ENCODE data around the gene LEO1. TPM values are rescaled to one million over a fixed set of nuclear protein-coding genes. Genes with fewer than 3 reads are reported as not detected.
A peak's percentile ranks its signal among the peaks of the same experiment; 100 is the strongest.
"Not testable (repeated sequence)": the region's sequence is repeated elsewhere in the genome, so short reads cannot be mapped to it uniquely, and the experiment has no call there.

LEO1 gene
- total and polyA plus RNA-seq, 11 donors, result 4.9 to 12.6 (median 8.3) TPM

DNA sequence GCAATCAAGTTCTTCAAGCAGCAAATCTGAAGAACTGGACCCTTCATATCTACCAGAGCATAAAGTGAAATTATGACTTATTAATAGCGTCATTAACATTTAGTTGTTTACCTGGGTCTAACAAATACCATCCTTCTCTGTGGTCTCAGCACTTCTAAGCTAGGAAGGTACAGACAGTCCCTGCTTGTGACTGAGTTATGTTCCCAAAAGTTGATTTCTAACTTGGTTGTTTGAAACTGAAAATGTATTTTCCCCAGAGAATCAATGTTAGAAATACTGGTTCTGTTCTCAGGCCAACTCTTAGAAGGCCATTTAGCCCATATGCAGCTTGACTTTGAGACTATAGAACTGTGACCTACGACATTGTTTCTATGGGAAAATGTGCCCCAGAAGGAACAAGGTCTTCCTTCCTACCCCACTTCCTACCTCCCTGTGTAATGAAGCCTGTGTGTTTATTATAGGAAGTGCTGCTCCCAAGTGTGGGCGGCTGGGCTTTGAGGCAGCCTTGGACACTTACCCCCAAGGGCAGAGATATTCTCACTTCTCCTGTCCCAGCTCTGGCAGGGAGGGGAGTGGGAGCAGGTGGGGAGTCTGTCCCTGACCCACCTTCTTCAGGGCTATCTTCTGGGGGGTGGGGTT lies 35.2 kb upstream of the LEO1 start:
- H3K27ac ChIP-seq, result peak overlapping the region in 11 of 12 donors; percentile 0 to 58 (median 43)
- H3K36me3 ChIP-seq, result no peaks in the 10 kb centered on the region
- no peak overlapping the region for H3K4me3 ChIP-seq
- ATAC-seq (peak; percentile 38 to 63 (median 50)), DNase-seq (no peak)
- peaks cover 0 to 33% (median 21%) of the 10 kb centered on the region in 12 donors for H3K4me1 ChIP-seq
- H3K27me3 ChIP-seq, result no peaks in the 10 kb centered on the region
- 59 to 70% (median 65%) methylated on average over 3 of the region's 3 CpGs for WGBS, 4 donors
- TF ChIP-seq, protein P1, sequence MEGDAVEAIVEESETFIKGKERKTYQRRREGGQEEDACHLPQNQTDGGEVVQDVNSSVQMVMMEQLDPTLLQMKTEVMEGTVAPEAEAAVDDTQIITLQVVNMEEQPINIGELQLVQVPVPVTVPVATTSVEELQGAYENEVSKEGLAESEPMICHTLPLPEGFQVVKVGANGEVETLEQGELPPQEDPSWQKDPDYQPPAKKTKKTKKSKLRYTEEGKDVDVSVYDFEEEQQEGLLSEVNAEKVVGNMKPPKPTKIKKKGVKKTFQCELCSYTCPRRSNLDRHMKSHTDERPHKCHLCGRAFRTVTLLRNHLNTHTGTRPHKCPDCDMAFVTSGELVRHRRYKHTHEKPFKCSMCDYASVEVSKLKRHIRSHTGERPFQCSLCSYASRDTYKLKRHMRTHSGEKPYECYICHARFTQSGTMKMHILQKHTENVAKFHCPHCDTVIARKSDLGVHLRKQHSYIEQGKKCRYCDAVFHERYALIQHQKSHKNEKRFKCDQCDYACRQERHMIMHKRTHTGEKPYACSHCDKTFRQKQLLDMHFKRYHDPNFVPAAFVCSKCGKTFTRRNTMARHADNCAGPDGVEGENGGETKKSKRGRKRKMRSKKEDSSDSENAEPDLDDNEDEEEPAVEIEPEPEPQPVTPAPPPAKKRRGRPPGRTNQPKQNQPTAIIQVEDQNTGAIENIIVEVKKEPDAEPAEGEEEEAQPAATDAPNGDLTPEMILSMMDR (IDR thresholded peaks at IDR 0.05), result no peak
- TF ChIP-seq POLR2A (IDR thresholded peaks at IDR 0.05), result no peak
- intact Hi-C loops (cut with DNase I), result no loop called here
- H3K9me3 ChIP-seq, result no peaks in the 10 kb centered on the region

DNA sequence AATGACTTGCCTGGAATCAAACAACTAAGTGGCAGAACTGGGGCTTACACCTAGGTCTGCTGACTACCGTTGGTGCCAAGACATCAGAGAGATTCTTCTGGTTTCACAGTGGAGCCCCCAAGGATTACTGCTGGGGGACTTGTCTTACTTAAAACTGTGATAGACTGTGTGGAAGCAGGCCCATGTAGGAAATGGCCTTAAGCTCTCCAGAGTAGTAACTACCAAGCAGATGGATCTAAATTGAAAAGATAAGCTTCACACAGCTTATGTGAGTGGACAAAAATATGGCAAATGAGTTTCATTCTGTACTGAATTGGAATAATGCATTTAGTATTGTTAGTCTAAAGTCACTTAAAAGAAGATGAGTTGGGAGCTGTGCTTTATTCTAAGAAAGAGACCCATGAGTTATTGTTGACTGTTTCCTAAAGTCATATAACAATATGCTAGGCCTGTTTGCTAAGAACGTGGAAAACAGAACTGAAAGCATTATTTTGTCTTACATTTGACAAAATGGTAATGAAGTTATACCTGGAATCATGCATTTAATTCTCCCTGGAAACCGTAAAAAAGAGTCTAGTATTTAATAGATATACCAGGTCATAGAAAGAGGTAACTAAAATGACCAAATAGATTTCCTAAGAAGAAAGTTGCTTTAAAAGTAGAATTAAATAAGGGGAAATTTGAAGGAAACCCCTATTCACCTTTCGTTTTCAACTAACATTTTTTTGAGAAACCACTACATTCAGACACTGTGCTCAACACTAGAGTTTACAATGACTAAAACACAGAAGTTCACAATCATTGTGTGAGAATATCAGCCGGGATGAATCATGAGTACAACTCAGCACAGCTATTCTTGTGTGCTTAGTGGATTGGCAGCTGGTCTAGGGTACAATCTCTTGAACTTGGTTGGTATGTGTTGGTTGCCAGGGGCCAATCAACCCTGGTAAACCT lies 34.4 kb upstream of the LEO1 start:
- H3K36me3 ChIP-seq, result no peaks in the 10 kb centered on the region
- no peaks in the 10 kb centered on the region for H3K9me3 ChIP-seq
- TF ChIP-seq POLR2A (IDR thresholded peaks at IDR 0.05), result no peak
- TF ChIP-seq, protein P1 (IDR thresholded peaks at IDR 0.05), result no peak
- H3K27me3 ChIP-seq, result no peaks in the 10 kb centered on the region
- ATAC-seq (peak; percentile 83 to 90 (median 88)), DNase-seq (no peak)
- H3K27ac ChIP-seq, result peak overlapping the region in 10 of 12 donors; percentile 15 to 58 (median 44)
- no peak overlapping the region for H3K4me3 ChIP-seq
- intact Hi-C loops (cut with DNase I), result no loop called here
- H3K4me1 ChIP-seq, result peaks cover 0 to 33% (median 16%) of the 10 kb centered on the region in 12 donors
- WGBS, 4 donors, result 62 to 65% (median 63%) methylated on average over 5 of the region's 5 CpGs

DNA sequence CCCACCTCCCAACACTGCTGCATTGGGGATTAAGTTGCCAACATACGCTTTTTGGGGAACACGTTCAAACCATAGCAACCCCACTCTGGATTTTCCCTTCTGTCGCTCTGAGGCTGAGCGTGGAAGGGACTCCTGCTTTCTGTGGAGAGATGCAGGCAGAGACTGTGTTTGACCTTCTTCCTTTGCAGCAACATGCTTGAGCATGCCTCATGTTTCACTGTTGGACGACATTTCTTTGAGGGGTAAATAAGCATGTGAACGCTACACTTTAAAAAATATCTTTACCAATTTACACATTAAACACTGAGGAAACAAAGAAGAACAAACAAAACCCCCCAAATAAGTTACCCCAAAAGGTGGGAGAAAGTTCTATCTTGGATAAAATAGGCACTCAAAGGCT lies 33.2 kb upstream of the LEO1 start:
- TF ChIP-seq, protein P1 (IDR thresholded peaks at IDR 0.05), result no peak
- no peak for TF ChIP-seq POLR2A (IDR thresholded peaks at IDR 0.05)
- no peaks in the 10 kb centered on the region for H3K27me3 ChIP-seq
- H3K27ac ChIP-seq, result no peak overlapping the region
- DNase-seq (no peak), ATAC-seq (no peak)
- intact Hi-C loops (cut with DNase I), result no loop called here
- no peaks in the 10 kb centered on the region for H3K36me3 ChIP-seq
- H3K4me1 ChIP-seq, result peaks cover 0 to 33% (median 16%) of the 10 kb centered on the region in 12 donors
- no peaks in the 10 kb centered on the region for H3K9me3 ChIP-seq
- 95 to 98% (median 96%) methylated on average over 6 of the region's 6 CpGs for WGBS, 4 donors
- H3K4me3 ChIP-seq, result no peak overlapping the region

DNA sequence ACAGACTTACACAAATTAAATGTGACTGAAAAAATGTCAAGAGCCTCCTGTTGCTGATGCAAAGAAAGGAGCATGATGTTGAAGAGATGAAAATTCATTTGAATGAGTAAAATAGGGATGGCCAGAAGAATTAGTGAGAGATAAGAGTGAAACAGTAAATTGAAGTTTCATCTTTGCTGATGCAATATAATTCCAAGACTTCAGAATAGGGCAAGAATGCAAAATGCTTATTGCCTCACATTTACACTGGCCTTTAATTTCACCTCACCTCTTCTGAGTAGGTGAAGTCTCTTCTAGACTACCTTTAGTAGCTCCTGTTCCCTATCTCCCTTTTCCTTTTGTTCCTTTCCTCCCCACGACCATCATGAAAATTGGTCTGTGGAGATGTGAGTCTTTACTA lies 32.1 kb upstream of the LEO1 start:
- TF ChIP-seq, protein P1 (IDR thresholded peaks at IDR 0.05), result no peak
- no peak for TF ChIP-seq POLR2A (IDR thresholded peaks at IDR 0.05)
- Histone ChIP-seq H3K27me3 (no peaks in the 10 kb centered on the region), H3K27ac (no peak overlapping the region), H3K4me1 (peaks cover 0 to 28% (median 16%) of the 10 kb centered on the region in 12 donors), H3K9me3 (no peaks in the 10 kb centered on the region), H3K4me3 (no peak overlapping the region), H3K36me3 (no peaks in the 10 kb centered on the region)
- 79 to 93% (median 84%) methylated on average over 1 of the region's 1 CpG for WGBS, 4 donors
- no peak for DNase-seq
- intact Hi-C loops (cut with DNase I), result no loop called here
- ATAC-seq, result no peak

DNA sequence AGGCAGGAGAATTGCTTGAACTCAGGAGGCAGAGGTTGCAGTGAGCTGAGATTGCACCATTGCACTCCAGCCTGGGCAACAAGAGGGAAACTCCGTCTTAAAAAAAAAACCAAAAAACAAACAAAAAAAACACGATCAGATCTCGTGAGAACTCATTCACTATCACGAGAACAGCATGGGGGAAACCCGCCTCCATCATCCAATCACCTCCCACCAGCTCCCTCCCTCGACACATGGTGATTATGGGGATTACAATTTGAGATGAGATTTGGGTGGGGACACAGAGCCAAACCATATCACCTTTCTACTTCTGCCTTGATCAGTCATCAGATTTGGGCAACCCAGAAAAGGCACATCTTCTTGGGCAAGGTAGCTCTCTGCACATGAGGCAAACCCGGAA lies 31.5 kb upstream of the LEO1 start:
- H3K9me3 ChIP-seq; H3K27ac ChIP-seq; H3K27me3 ChIP-seq; intact Hi-C loops (cut with DNase I); DNase-seq; H3K4me3 ChIP-seq; H3K36me3 ChIP-seq; ATAC-seq: not testable (repeated sequence)
- 81 to 91% (median 85%) methylated on average over 7 of the region's 7 CpGs for WGBS, 4 donors
- peaks cover 0 to 28% (median 16%) of the 10 kb centered on the region in 12 donors for H3K4me1 ChIP-seq

All from heart left ventricle (tissue), 16 donors.